ENCODE data around the gene WDR35. TPM values are rescaled to one million over a fixed set of nuclear protein-coding genes. Genes with fewer than 3 reads are reported as not detected.

WDR35 gene
- total and polyA plus RNA-seq, 10 of the 15 experiments (the other 5 are each of a cell fraction or from before 2014, with no cell fraction given): 3.0 to 9.3 (median 6.3) TPM

DNA sequence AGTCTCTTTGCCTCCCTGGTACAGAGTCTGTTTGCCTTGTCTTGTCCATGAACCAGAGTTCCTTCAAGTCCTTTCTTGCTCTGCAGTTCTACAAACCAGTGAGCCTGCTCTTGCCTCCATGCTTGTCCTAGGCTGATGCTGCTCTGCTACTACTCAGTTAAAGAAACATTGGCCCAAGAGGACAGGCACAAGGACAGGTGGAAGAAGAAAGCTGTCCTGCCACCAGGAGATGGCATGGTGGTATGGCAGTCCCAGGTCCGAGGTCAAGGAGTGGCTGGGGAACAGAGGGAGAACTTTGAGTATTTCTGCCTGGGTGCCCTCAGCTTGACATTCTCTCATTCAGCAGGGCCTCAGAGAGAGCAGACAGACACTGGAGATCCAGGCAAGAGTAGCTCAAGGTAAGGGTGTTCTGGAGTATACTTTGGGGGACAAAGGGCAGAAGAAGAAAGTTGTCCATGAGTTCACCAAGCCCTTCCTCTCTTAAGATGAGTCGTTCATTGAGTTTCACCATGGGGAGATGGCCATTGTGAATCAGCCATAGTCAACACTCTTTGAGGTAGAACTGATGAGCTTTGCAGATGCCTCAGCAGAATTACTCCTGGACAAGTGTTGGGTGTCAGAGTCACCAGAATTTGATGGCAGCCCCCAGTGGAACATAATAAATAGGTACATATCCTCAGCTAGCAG, 108.5 kb downstream of the WDR35 start:
- no peaks in the 10 kb centered on the region for H3K27me3 ChIP-seq (replicated peaks in 1 of 2; ENCODE audit: control insufficient read depth in 2 of 2, insufficient read depth in 2 of 2, low read length in 1 of 2)
- no peaks in the 10 kb centered on the region for H3K36me3 ChIP-seq (ENCODE audit: control insufficient read depth in 2 of 2, insufficient read depth in 2 of 2, low read length in 1 of 2)
- SMC1A ChIA-PET (ENCODE audit: uncharacterized antibody, unreplicated experiment): no interaction called here
- intact Hi-C loops (cut with micrococcal nuclease; ENCODE audit: unreplicated experiment): no loop called here
- no peak overlapping the region for H2AFZ ChIP-seq (ENCODE audit: control insufficient read depth, low read depth, low read length)
- DNase-seq (ENCODE audit: low read depth, low spot score) (no peak), ATAC-seq (no peak), FAIRE-seq (no peak)
- H3K79me2 ChIP-seq (ENCODE audit: control insufficient read depth, insufficient read depth, low read length): no peaks in the 10 kb centered on the region
- no peaks in the 10 kb centered on the region for H3K4me1 ChIP-seq (ENCODE audit: control insufficient read depth, insufficient read depth, low read length)
- no peak overlapping the region for H3K4me3 ChIP-seq
- CTCF ChIA-PET: interaction anchor here (0.8 to 0.9 kb wide), 2 partner anchors 9 to 12 kb away, joined by 3 to 4 read pairs; no protein-coding TSS in a partner anchor
- POLR2A ChIA-PET: interaction anchor here (1.3 kb wide), 1 partner anchor 15 kb away, joined by 3 read pairs; no protein-coding TSS in a partner anchor
- TF ChIP-seq SIN3A (IDR thresholded peaks at IDR 0.05; ENCODE audit: low read depth, low read length) (no peak), BACH1 (IDR thresholded peaks at IDR 0.05; ENCODE audit: borderline replicate concordance) (no peak), SREBF2 (IDR thresholded peaks at IDR 0.05; ENCODE audit: low read length) (no peak), ZNF384 (IDR thresholded peaks at IDR 0.05; ENCODE audit: borderline replicate concordance, low read depth, low read length) (no peak), YBX1 (IDR thresholded peaks at IDR 0.05) (no peak), ZZZ3 (IDR thresholded peaks at IDR 0.05; ENCODE audit: control insufficient read depth, insufficient read length, low read depth) (no peak), ZNF622 (IDR thresholded peaks at IDR 0.05) (no peak), CHD2 (IDR thresholded peaks at IDR 0.05; ENCODE audit: borderline replicate concordance, low read depth, low read length) (no peak), SIX5 (IDR thresholded peaks at IDR 0.05; ENCODE audit: low read depth, low read length, severe bottlenecking) (no peak)
- TF ChIP-seq, protein P1, sequence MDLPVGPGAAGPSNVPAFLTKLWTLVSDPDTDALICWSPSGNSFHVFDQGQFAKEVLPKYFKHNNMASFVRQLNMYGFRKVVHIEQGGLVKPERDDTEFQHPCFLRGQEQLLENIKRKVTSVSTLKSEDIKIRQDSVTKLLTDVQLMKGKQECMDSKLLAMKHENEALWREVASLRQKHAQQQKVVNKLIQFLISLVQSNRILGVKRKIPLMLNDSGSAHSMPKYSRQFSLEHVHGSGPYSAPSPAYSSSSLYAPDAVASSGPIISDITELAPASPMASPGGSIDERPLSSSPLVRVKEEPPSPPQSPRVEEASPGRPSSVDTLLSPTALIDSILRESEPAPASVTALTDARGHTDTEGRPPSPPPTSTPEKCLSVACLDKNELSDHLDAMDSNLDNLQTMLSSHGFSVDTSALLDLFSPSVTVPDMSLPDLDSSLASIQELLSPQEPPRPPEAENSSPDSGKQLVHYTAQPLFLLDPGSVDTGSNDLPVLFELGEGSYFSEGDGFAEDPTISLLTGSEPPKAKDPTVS (IDR thresholded peaks at IDR 0.05; ENCODE audit: low read depth, low read length): no peak
- TF ChIP-seq, protein P2, sequence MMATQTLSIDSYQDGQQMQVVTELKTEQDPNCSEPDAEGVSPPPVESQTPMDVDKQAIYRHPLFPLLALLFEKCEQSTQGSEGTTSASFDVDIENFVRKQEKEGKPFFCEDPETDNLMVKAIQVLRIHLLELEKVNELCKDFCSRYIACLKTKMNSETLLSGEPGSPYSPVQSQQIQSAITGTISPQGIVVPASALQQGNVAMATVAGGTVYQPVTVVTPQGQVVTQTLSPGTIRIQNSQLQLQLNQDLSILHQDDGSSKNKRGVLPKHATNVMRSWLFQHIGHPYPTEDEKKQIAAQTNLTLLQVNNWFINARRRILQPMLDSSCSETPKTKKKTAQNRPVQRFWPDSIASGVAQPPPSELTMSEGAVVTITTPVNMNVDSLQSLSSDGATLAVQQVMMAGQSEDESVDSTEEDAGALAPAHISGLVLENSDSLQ (IDR thresholded peaks at IDR 0.05): no peak
- H3K27ac ChIP-seq (ENCODE audit: control insufficient read depth, insufficient read depth): no peak overlapping the region
- no peaks in the 10 kb centered on the region for H4K20me1 ChIP-seq (ENCODE audit: control insufficient read depth, insufficient read depth)
- H3K9ac ChIP-seq (ENCODE audit: control insufficient read depth, insufficient read depth, low read length): no peak overlapping the region
- RAD21 ChIA-PET (ENCODE audit: unreplicated experiment): no interaction called here
- no peak overlapping the region for H3K4me2 ChIP-seq (ENCODE audit: control insufficient read depth, insufficient read depth)
- WGBS (ENCODE audit: insufficient coverage, insufficient replicate concordance, low lambda C conversion rate, missing lambda C conversion rate): 15% methylated on average over 2 of the region's 2 CpGs
- H3K9me3 ChIP-seq (replicated peaks; ENCODE audit: control insufficient read depth, insufficient read depth, low read length): no peaks in the 10 kb centered on the region
- in situ Hi-C loops (cut with MboI): no loop called here
- no TSS peak for BruUV-seq (replicated peaks)

All from GM12878 (cell line).